HG03060 (cell line): ENCODE measurements around the gene STAM2.
"Not testable (repeated sequence)": the region's sequence is repeated elsewhere in the genome, so short reads cannot be mapped to it uniquely, and the experiment has no call there.

ENCODE experiments used
- ATAC-seq: cut with Tn5 transposase; IDR thresholded peaks from one replicate; pipeline ENCODE4 v1.9.1; 2021; ENCODE audit warnings: low read depth, moderate number of reproducible peaks; ENCODE audit not compliant: unreplicated experiment

Gene STAM2

DNA sequence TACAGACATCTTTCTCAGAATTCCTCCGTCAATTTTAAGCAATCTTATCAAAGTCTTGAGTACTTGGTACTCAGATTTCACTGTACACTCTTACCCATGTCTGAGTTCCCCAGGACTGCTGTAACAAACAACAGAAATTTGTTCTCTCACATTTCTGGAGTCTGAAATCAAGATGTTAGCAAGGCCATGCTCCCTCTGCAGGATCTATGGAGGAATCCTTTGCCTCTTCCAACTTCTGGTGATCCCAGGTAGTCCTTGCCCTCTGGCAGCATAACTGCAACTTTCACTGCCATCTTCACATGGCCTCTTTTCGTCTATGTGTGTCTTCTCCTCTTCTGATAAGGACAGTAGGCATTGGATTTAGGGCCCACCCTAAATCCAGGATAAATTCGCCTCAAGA is 59.6 kb downstream of the STAM2 start:
- ATAC-seq: no peak

DNA sequence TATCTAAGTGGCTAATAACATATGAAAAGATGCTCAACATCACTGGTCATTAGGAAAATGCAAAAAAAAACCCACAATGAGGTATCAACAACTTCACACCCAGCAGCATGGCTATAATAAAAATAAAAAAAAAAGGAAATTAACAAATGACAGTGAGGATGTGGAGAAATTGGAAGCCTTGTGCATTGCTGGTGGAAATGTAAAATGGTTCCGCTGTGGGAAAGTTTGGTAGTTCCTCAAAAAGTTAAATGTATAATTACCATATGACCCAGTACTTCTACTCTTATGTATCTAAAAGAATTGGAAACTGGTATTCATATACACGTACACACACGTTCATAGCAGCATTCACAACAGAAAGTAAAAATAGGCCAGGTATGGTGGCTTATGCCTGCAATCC is 61.2 kb downstream of the STAM2 start:
- no peak for ATAC-seq

DNA sequence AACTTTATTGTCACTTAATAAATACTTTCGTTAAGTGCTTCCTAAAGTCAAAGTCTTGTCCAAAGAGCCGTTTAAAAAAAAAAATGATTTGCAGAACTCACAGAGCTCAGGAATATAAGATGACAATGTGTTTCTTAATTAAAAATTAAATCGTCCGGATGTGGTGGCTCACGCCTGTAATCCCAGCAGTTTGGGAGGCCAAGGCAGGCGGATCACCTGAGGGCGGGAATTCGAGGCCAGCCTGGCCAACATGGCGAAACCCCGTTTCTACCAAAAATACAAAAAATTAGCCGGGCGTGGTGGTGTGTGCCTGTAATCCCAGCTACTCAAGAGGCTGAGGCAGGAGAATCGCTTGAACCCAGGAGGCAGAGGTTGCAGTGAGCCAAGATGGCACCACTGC is 68.4 kb downstream of the STAM2 start:
- not testable (repeated sequence) for ATAC-seq

DNA sequence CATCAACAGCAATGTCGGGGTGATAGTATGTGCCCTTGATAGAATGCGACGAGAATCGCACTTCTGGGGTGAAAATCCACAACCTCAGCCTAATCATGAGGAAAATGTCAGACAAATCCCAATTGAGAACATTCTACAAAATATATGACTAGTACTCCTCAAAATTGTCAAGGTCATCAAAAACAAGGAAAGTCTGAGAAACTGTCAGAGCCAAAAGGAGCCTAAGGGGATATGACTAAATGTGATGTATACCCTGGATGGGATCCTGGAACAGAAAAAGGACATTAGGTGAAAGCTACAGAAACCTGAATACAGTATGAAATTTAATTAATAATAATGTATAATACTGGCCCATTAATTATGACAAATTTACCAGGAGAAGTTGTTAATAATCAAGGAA is 69.1 kb downstream of the STAM2 start:
- no peak for ATAC-seq

DNA sequence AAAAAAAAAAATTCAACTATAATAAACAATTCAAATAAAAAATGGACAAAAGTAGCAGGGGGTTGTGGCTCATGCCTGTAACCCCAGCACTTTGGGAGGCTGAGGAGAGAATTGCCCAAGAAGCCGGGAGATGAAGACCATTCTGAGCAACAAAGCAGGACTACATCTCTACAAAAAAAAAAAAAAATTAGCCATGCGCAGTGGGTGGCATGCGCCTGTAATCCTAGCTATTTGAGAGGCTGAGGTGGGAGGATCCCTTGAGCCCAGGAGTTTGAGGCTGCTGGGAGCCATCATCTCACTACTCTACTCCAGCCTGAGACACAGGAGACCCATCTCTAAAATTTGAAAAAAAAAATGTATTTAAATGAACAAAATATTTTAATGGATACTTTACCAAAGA is 72.3 kb downstream of the STAM2 start:
- ATAC-seq: no peak

DNA sequence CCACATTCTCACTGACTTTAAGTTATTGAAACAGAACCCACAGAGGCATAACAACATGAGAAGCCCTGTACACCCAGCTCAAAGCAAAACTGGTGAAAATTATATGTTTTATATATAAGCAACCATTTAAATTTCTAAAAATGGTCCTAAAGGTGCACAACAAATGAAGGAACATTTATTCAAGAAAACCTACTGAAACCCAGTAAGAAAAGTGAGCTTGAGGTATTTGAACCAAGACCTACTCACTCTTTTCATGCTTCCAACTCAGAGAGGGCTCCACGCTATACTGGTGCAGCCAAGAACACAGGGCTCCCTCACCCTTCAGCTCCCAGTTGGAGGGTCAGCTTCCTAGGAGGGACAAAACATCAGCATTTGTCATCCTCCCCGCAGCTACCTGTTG is 74.6 kb downstream of the STAM2 start:
- ATAC-seq: no peak

DNA sequence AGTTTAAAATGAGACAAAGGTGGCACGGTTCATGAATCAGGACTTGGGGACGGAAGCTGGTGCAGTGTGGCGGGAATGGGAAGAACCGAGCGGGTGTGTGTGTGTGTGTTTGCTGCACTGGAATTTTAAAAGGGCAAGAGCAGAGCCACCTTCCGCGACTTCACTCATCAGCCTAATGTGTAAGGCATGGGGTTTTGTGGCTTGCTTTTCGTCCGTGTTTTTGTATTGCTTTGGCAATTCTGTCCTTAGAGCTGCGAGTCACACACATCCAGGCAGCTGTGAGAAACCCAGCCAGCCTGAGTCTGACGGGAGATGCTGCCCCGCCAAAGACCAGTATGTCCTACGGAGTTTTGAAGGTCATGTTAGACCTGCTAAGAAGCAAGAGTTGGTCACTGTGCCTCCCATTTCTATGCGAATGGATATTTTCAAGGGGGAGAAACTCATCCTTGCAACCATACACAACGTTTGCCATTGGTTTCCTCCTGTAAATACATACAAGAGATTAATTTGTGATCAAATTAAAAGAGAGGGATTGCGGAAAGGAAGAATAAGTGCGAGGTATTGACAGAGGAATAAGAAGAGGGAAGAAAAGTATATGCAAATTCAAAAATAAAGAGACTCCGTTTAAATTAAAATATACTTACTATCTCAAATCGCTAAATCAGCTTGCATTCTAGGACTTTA is 76.1 kb downstream of the STAM2 start:
- no peak for ATAC-seq

DNA sequence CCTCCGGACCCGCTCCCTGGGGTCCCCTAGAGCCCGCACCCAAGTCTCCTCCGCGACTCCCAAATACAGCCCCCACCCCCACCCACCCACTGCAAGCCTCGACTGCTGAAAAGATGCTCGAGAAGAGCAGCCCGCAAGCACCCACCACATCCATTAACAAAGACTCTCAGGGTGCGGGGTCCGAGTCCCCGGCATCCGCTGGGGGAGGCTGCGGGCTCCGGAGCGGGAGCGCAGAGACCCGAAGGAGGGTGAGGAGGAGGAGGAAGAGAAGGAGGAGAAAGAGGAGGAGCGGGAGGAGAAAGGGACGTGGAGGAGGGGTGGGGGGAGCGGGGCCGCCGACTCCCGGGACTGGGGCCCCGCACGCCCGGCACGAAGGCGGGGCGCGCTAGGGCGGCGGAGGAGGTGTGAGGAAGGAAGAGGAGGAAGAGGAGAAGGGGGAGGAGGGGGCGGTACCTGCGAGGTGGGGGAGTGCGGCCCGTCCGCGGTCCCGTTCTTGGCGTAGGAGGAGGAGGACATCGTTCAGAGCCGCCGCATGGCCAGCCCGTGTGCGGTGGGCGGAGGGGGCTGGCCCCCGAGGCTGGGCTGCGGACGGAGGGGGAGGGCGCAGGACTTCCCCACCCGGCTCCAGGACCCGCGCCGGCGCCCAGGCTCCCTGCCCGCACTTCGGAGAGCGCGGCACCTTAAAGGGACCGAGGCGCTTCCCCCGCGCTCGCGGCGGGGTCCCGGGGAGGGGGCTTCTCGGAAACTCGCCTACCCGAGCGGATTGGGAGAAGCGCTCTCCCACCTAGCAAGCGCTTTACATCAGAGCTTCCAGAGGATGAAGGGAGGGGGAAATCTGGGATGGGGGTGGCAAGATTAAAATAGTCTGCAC is 76.8 kb downstream of the STAM2 start, which contains the start of gene CACNB4:
Gene CACNB4, minus strand, starts transcription at position 549 of the 871 bp plus-strand sequence.
- ATAC-seq: no peak

DNA sequence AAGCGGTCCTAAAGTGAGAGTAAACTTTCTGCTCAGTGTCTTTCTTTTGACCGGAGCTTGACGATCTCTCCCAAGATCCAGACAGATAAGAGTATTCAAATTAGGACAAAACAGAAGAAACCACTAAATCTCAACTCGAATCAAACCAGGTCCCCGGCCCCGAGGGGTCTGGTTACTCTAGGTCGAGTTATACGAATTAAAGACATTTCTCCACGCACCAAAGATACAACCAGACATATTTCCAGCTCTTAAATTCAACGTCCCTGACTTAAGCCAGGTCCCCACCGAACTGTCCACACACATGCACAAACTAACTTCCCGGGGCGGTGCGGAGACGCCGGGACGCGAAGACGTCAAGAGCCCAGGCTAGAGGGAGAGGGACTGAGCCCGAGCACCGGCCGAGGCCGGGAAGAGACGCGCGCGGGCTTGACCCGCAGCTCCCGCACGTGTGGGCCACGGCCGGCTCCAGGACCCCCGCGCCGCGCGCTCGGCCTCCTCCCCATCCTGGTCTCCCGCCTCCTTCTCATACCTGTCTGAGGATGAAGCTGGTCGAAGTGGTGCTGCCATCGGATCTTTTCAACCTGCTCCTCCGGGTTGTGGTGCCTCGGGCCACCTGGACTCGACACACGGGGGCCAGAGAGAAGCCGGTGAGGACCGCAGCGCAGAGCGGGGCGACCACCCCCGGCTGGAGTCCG is 77.6 kb downstream of the STAM2 start:
- no peak for ATAC-seq

DNA sequence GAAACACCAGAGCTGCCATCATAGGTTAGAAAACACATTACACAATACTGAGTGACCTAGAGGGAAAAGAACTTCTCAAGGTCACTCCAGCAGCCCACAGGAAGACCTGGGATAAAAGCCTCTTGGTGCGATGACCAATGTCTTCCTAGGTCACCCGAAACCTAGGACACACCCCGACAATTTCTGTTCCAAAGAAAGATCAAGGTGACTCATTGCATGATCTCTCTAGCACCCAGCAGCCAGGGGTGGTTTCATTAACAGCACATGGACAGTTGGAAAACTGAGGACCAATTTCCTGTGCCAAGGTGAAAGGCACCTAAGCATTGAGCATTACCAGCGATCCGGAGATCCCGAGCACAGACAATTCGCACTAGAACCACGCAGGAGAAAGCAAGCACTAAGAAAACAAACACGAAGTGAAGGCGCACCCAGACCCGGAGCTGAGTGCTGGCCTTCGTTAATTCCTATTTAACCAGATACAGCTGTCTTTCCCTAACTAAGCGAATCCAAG is 78.2 kb downstream of the STAM2 start:
- no peak for ATAC-seq

DNA sequence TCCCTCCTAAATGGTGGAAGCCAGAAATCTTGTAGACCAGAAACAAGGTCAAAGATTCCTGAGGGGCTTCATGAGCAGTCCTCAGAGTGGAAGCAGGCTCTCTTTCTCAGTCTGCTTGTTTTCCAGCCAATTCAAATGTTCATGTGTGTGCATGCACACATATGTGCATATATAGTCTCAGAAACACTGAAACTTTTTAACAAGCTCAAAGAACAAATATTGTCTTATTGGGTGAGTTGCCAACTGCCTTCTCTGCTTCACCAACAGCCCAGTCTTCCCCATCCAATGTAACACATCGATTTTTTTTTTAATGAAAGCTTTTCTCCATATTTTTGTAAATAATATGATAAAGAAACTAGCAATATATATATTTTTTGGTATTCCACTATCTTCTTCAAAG is 80.4 kb downstream of the STAM2 start:
- ATAC-seq: no peak

DNA sequence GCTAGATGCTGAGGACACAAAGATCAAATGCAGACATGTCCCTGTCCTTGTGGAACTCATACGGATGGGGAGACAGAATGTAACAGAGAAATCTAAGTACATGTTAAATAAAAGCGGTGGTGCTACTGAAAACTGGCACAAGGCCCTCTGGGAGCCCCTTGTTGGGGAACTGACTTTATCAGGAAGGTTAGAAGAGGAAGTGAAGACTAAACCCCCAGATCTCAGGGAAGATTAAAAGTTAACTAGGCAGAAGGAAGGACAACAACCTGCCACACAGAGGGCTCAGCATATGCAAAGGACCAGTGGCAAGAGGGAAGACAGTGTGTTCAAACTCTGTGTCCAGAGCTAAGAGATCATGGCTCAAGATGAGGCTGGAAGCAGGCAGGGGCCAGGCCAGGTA is 81.5 kb downstream of the STAM2 start:
- ATAC-seq: no peak

DNA sequence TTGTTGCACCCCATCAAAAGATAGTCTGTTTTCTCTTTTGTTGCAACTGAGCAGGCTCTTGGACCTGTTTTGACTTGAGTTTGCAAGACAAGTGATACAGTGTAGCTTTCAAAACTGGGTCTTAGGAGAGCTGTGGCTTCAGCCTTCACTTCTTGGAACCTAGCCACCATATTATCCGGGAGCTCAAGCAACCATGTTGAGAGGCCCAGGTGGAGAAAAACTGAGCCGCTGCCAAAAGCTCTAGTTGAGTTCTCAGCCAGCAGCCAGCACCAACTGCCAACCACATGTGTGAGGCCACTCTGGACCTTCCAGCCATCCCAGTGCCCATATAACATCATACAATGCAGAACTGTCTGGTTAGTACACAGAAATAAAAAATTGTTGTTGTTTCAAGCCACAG is 82.1 kb downstream of the STAM2 start:
- no peak for ATAC-seq

DNA sequence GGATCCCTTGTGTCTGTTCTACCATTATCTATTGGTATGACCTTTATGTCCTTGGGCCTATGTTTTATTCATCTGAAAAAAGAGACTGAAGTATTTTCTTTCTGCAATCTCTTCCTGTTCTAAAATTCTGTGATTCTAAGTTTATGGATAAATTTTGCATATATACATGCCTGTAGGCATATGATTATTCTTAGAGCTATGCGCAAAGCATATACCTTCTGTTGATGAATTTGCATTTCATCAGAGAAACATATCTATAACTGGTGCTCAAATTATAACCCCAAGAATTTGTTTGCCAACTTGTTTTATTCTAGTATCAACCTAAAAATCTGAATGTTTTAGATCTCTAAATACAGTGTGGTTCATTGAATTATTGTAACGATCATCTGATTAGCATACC is 83.5 kb downstream of the STAM2 start:
- ATAC-seq: no peak

DNA sequence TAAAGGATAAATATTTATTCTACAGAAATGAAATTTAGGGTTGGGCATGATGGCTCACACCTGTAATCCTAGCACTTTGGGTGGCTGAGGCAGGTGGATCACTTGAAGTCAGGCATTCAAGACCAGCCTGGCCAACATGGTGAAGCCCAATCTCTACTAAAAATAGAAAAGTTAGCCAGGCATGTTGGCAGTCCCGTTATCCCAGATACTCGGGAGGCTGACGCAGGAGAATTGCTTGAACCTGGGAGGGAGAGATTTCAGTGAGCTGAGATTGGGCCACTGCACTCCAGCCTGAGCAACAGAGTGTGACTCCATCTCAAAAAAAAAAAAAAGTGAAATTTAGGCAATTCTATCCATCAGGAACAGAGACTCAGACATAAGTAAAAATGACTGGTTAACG is 84.8 kb downstream of the STAM2 start:
- not testable (repeated sequence) for ATAC-seq

DNA sequence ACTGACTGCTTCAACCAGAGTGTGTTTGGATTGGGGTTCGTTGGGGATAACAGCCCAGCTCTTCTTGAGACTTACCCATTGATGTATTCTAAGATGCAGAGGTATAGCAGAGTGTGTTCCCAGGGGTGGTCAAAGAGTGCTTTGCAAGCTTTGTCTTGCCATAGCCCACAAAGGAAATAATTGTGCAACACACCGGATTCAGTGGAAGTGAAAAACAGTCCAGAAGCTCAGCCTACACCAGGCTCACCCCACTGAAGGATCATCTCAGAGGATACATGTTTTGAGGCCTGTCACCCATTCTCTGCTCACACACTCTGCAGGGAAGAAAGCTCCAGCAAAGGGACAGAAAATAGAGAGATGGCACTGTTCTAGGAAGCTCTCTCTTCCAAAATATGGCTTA is 86.3 kb downstream of the STAM2 start:
- no peak for ATAC-seq

DNA sequence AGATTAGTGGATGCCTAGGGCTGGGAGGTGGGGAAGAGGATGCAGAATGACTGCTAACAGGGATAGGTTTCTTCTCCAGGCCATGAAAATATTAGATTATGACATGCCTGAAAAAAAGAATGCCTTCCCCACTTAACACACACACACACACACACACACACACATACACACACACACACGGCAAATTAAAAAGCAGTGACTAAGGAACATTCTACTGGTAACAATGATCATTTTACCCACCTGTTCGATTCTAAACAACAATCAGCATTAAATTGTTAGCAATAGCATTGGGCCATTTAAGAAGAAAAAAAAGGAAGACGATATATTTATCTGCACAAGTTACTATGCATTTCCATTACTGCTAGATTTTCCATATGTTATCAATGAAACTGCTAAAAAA is 87.6 kb downstream of the STAM2 start:
- ATAC-seq: no peak

DNA sequence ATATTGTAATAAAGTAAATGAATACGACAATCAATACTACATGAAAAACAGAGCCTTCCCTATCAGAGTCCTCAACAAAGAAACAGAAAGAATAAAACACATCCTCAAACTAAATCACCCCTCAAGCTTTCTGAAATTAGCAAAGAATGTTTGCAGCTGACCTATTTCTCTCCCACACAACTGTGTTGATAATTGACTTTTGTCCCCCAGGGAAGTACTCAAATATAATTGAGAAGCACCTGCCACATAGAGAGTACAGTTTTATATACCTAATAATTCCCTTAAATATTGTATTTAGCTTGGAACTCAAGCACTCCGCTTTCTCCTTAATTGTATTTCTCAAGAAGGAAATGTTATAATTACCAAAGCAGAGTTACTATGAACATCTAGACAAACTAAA is 89.3 kb downstream of the STAM2 start:
- ATAC-seq: no peak

DNA sequence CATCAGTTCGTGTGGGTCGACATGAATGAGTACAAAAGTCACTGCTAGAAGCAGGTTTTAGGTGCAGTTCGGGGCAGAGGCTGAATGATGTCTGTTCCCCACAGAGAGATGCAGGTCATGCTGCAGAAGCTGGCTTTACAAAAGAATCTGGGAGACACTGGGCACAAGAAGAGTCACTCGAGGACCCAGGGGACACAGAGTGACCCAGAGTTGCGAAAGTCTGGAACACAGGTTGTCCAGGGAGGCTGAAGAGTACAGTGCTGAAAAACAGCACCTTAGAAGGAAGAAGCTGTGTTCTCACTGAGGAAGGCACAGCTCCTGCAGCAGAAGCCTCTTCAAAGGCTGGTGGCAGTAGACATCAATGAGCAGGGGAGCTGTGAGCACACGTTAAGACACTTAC is 91.5 kb downstream of the STAM2 start:
- no peak for ATAC-seq

DNA sequence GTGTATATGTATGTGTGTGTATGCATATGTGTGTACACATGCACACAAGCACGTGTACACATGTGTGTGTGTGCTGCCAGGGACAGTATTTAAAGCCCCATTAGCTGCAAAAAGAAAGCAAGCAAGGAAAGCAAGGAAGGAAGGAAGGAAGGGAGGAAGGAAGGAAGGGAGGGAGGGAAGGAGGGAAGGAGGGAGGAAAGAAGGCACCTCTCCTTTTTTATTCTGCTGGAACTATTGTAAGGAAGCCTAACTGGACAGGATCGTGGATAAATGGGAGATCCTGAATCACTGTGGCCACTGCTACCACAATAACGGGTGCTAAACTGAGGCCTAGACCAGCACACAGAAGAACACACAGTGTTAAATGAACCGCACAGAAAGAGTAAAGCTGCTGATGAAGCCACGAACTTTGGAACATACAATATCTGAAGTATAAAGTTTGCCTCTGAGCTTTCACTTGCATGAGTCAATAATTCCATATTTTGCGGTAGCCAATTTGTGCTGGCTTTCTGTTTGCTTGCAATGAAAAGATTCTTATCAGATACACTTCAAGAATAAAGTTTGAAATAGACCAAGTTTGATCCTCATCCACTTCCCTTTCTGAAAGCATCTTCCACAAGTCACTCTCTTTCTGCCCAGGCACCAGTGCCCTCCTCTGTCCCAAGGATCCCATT is 92.2 kb downstream of the STAM2 start:
- no peak for ATAC-seq

DNA sequence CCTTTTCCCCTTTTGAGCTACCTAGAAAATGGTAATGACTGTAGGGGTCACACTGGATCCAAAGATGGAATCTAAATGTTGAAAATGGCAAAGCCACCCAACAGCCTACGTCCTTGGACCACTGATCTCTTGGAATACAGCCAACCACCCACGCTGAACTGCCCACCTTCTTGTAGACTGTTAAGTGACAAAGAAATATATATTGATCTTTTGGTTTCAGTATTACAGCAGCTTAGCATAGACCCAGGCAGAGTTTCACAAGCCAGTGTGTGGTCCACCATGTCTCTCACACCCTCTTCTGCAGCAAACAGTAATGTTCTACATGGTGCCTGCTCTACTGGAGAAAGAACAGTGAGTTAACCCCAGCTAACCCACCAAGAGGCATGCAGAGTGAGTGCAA is 96.9 kb downstream of the STAM2 start:
- ATAC-seq: peak; percentile 81
